ENCODE results near the gene FTCD. TPM values are rescaled to one million over a fixed set of nuclear protein-coding genes. Genes with fewer than 3 reads are reported as not detected.

The FTCD gene
- polyA plus RNA-seq, 3 donors = not detected

DNA sequence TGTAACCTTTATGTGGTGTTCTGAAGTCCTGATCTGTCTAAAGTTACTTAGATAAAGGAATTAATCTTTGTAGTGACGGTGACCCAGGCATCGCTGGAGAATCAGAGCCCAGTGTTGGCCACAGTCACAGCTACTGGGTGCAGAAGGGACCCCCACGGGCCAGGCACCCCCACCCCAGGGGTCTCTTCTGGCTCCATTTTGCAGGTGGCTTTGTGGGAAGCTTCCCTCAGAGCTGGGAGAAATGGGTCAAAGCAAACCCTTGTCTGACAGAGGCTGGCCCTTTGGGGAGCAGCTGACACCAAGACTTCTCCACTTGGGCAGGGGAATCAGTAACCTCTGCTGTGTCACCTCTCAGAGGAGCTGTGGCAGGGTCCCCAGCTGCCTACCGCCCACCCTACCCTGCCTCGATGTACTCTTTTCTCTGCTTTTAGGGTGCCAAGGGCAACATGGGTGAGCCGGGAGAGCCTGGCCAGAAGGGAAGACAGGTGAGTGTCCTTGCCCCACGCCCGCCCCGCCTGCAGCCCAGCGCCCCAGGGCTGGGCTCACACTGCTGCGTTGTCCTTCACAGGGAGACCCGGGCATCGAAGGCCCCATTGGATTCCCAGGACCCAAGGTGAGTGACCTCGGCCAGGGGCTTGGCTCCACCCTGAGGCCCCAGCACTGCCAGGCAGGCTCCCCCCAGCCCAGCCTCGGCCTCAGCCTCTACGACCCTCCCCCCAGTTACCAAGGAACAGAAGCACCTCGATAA, 39.8 kb downstream of the FTCD start:
- Histone ChIP-seq H3K79me2 (ENCODE audit: insufficient read depth, low read length) (no peaks in the 10 kb centered on the region), H3K9me3 (replicated peaks in 1 of 2; ENCODE audit: control insufficient read depth in 1 of 2, insufficient read depth in 1 of 2, low read length in 2 of 2) (peaks cover 5 to 16% of the 10 kb centered on the region in 2 donors)

DNA sequence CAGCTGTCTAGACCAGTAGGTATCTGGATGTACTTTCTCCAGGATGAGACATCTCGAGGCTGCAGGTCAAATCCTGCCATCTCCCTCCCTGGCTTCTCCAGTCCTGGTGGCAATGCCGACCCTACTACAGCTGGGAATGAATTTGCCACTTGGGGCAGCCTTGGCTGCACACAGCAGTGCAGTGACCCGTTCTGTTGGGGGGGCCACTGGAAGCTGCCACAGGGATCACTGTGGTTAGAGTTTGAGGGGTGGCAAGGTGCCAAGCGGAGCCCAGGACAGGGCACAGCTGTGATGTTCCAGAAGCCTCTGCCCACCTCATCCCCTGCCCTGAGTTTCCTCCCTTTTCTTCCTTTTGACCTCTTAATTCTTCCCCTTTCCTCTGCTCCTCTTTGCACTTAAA, 40.4 kb downstream of the FTCD start:
- no peak for DNase-seq
- H3K27ac ChIP-seq (ENCODE audit: low read depth in 1 of 2, low read length in 2 of 2) = no peak overlapping the region
- H3K79me2 ChIP-seq (ENCODE audit: insufficient read depth, low read length) = no peaks in the 10 kb centered on the region
- Mint-ChIP-seq H3K36me3 (no peaks in the 10 kb centered on the region), H3K27me3 (ENCODE audit: low read depth in 3 of 3) (peaks cover 0 to 3% (median 2%) of the 10 kb centered on the region in 3 donors), H3K9me3 (peaks cover 0 to 20% (median 10%) of the 10 kb centered on the region in 7 donors), H3K4me3 (no peak overlapping the region), H3K4me1 (no peaks in the 10 kb centered on the region), H3K27ac (no peak overlapping the region)
- intact Hi-C loops (cut with micrococcal nuclease) = no loop called here
- no peaks in the 10 kb centered on the region for H3K27me3 ChIP-seq (ENCODE audit: control insufficient read depth in 2 of 2, insufficient read depth in 2 of 2, low read length in 2 of 2)
- H3K4me2 ChIP-seq (replicated peaks; ENCODE audit: extremely low read depth, low read length, poor library complexity, severe bottlenecking) = no peak overlapping the region
- H3K9me3 ChIP-seq (replicated peaks in 1 of 2; ENCODE audit: control insufficient read depth in 1 of 2, insufficient read depth in 1 of 2, low read length in 2 of 2) = peaks cover 5 to 16% of the 10 kb centered on the region in 2 donors
- no peak overlapping the region for H2AFZ ChIP-seq (ENCODE audit: insufficient read depth, low read depth, low read length, poor library complexity, severe bottlenecking)
- H3K36me3 ChIP-seq (replicated peaks in 1 of 2; ENCODE audit: control insufficient read depth in 1 of 2, insufficient read depth in 2 of 2, low read length in 2 of 2) = no peaks in the 10 kb centered on the region
- H3K4me1 ChIP-seq (ENCODE audit: control insufficient read depth in 1 of 2, insufficient read depth in 2 of 2, low read length in 2 of 2) = no peaks in the 10 kb centered on the region
- no peak overlapping the region for H3K4me3 ChIP-seq (replicated peaks in 1 of 3; ENCODE audit: low read depth in 2 of 3, low read length in 3 of 3)
- TF ChIP-seq, protein P1, sequence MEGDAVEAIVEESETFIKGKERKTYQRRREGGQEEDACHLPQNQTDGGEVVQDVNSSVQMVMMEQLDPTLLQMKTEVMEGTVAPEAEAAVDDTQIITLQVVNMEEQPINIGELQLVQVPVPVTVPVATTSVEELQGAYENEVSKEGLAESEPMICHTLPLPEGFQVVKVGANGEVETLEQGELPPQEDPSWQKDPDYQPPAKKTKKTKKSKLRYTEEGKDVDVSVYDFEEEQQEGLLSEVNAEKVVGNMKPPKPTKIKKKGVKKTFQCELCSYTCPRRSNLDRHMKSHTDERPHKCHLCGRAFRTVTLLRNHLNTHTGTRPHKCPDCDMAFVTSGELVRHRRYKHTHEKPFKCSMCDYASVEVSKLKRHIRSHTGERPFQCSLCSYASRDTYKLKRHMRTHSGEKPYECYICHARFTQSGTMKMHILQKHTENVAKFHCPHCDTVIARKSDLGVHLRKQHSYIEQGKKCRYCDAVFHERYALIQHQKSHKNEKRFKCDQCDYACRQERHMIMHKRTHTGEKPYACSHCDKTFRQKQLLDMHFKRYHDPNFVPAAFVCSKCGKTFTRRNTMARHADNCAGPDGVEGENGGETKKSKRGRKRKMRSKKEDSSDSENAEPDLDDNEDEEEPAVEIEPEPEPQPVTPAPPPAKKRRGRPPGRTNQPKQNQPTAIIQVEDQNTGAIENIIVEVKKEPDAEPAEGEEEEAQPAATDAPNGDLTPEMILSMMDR (IDR thresholded peaks at IDR 0.05) = no peak
- WGBS (ENCODE audit: insufficient coverage) = 100% methylated on average over 1 of the region's 4 CpGs
- H3K9ac ChIP-seq (ENCODE audit: insufficient read depth, low read length, poor library complexity, severe bottlenecking) = no peak overlapping the region
- no peaks in the 10 kb centered on the region for H4K20me1 ChIP-seq (ENCODE audit: insufficient read depth, low read length)

More for the DNA sequence above, 39.8 kb downstream of the FTCD start:
- no peak overlapping the region for H2AFZ ChIP-seq (ENCODE audit: insufficient read depth, low read depth, low read length, poor library complexity, severe bottlenecking)
- Mint-ChIP-seq H3K27ac (no peak overlapping the region), H3K36me3 (no peaks in the 10 kb centered on the region), H3K9me3 (peaks cover 0 to 20% (median 9%) of the 10 kb centered on the region in 7 donors), H3K4me1 (no peaks in the 10 kb centered on the region), H3K27me3 (ENCODE audit: low read depth in 3 of 3) (peaks cover 0 to 3% (median 2%) of the 10 kb centered on the region in 3 donors), H3K4me3 (no peak overlapping the region)
- H3K9ac ChIP-seq (ENCODE audit: insufficient read depth, low read length, poor library complexity, severe bottlenecking) = no peak overlapping the region
- no peak overlapping the region for H3K4me2 ChIP-seq (replicated peaks; ENCODE audit: extremely low read depth, low read length, poor library complexity, severe bottlenecking)
- H4K20me1 ChIP-seq (ENCODE audit: insufficient read depth, low read length) = no peaks in the 10 kb centered on the region
- DNase-seq = no peak
- no peaks in the 10 kb centered on the region for H3K4me1 ChIP-seq (ENCODE audit: control insufficient read depth in 1 of 2, insufficient read depth in 2 of 2, low read length in 2 of 2)
- no peak overlapping the region for H3K27ac ChIP-seq (ENCODE audit: low read depth in 1 of 2, low read length in 2 of 2)
- H3K4me3 ChIP-seq (replicated peaks in 1 of 3; ENCODE audit: low read depth in 2 of 3, low read length in 3 of 3) = no peak overlapping the region
- no peaks in the 10 kb centered on the region for H3K36me3 ChIP-seq (replicated peaks in 1 of 2; ENCODE audit: control insufficient read depth in 1 of 2, insufficient read depth in 2 of 2, low read length in 2 of 2)
- no peaks in the 10 kb centered on the region for H3K27me3 ChIP-seq (ENCODE audit: control insufficient read depth in 2 of 2, insufficient read depth in 2 of 2, low read length in 2 of 2)
- TF ChIP-seq, protein P1 (IDR thresholded peaks at IDR 0.05) = no peak
- 96% methylated on average over 14 of the region's 17 CpGs for WGBS (ENCODE audit: insufficient coverage)
- intact Hi-C loops (cut with micrococcal nuclease) = no loop called here

Measured in CD14-positive monocyte (primary cell).